Lower lobe of right lung (tissue), 2 donors: Measurements from ENCODE around the gene MLN. TPM values are rescaled to one million over a fixed set of nuclear protein-coding genes. Genes with fewer than 3 reads are reported as not detected.

Source experiments
- ATAC-seq, 2 donors: fragments of 200-7000 bp; cut with Tn5 transposase; one replicate each; pipeline ENCODE4 v1.9.1; 2020 to 2022; ENCODE audit warnings: mild to moderate bottlenecking in 2 of 2, moderate library complexity in 2 of 2
- DNase-seq: peaks from one replicate; pipeline ENCODE4 v3.0.0-alpha.2; 2020
- H3K27ac ChIP-seq: fragments of 200-600 bp; one replicate; pipeline ENCODE4 v1.8.0; 2022
- H3K27me3 ChIP-seq: fragments of 200-600 bp; one replicate; pipeline ENCODE4 v1.8.0; 2022; ENCODE audit warnings: low read depth
- H3K36me3 ChIP-seq: fragments of 200-600 bp; one replicate; pipeline ENCODE4 v1.8.0; 2022; ENCODE audit warnings: mild to moderate bottlenecking
- H3K4me1 ChIP-seq: fragments of 200-600 bp; one replicate; pipeline ENCODE4 v1.8.0; 2022
- H3K4me3 ChIP-seq: fragments of 200-600 bp; one replicate; pipeline ENCODE4 v1.8.0; 2022; ENCODE audit warnings: mild to moderate bottlenecking
- H3K9me3 ChIP-seq: fragments of 200-600 bp; one replicate; pipeline ENCODE4 v1.8.0; 2022
- CTCF ChIP-seq: fragments of 200-600 bp; IDR thresholded peaks from one replicate; pipeline ENCODE4 v1.8.0; 2022; ENCODE audit warnings: antibody characterized with exemption, mild to moderate bottlenecking
- intact Hi-C: fragments of 100-400 bp; cut with DNase I; formaldehyde crosslinking; loops from one replicate; pipeline ENCODE4 v1.11.0; 2022
- total RNA-seq: library from RNA; stranded (reverse); fragmentation: NEBNext Ultra II Directional; extraction: Animal tissue kit (Norgen Biotek cat#: 25700); gene quantifications from one replicate; pipeline ENCODE4 v1.2.1, GENCODE V29; 2021
- donor health status: DM: no; HTN: yes; CAD: no; lungs with severe emphysema.

MLN gene
- total RNA-seq, 1 donor from 2014 or later, result not detected

- intact Hi-C loops, result no loop called here
- Histone ChIP-seq H3K9me3 (no peaks in the 10 kb centered on the region), H3K27ac (no peak overlapping the region), H3K4me1 (peaks cover 33% of the 10 kb centered on the region), H3K36me3 (peaks cover 8% of the 10 kb centered on the region), H3K4me3 (no peak overlapping the region), H3K27me3 (no peaks in the 10 kb centered on the region)
- no peak for TF ChIP-seq CTCF
- DNase-seq, result no peak
- no peak for ATAC-seq
Observed at GRCh38 chr6:33790379-33790778, 13.4 kb downstream of the MLN start.

GRCh38 chr6:33789550-33789895, 14.3 kb downstream of the MLN start:
- Histone ChIP-seq H3K27ac (peak overlapping the region; percentile 97), H3K4me3 (peak overlapping the region; percentile 90), H3K9me3 (no peaks in the 10 kb centered on the region), H3K36me3 (peaks cover 17% of the 10 kb centered on the region), H3K4me1 (peaks cover 41% of the 10 kb centered on the region), H3K27me3 (no peaks in the 10 kb centered on the region)
- ATAC-seq, result no peak
- no peak for DNase-seq
- no peak for TF ChIP-seq CTCF
- intact Hi-C loops, result no loop called here

DNA sequence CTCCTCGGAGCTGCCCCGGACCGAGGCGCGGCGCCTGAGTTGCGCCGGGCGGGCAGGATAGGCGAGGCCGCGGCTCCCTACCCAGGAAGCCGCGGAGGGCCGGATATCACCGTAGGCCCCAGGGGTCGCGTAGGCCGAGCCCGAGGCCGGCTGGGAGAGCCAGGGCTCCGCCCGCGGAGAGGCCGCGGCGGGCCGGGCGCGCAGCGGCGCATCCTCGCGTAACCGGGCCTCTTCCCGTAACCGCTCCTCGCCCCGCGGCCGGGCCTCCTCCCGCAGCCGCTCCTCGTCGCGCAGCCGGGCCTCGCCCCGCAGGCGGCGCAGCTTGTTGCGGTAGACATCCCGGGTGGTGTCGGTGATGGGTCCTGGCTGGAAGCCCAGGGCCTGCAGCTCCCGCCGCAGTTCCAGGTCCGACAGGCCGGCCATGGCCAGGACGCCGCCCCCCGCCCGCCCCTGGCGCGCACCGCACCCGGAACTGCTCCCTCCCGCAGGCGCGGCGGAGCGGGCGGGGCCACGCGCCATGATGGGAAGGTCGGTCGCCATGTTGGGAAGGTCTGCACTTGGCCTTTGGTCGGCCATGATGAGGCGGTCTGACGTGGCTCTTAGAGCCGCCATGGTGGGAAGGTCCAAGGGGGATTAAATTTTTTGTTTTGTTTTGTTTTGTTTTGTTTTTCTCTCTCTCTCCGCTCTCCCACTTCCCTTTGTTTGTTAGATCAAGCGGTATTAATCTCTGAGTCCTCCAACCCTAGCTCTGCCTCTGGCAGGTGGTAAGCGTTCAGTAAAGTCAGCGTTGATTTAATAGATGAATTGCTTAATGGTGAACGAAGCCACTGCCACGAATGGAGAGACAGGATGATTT, 14.9 kb downstream of the MLN start, which contains the start of gene LEMD2:
Gene LEMD2 (minus strand): TSS at position 437 of the 856 bp plus-strand sequence. CDS start 14 bp downstream, at position 423.
- DNase-seq (peak; percentile 94), ATAC-seq (peak; percentile 98)
- peak within 1 kb of the TSS; percentile 97 for H3K27ac ChIP-seq
- no peaks in the 10 kb centered on the region for H3K27me3 ChIP-seq
- no peaks in the 10 kb centered on the region for H3K9me3 ChIP-seq
- intact Hi-C loops, result no loop called here
- H3K4me1 ChIP-seq, result peaks cover 45% of the 10 kb centered on the region
- peak within 1 kb of the TSS; percentile 90 for H3K4me3 ChIP-seq
- no peak for TF ChIP-seq CTCF
- peaks cover 23% of the 10 kb centered on the region for H3K36me3 ChIP-seq

- no peak for TF ChIP-seq CTCF
- H3K27ac ChIP-seq, result peak overlapping the region; percentile 97
- H3K36me3 ChIP-seq, result peaks cover 31% of the 10 kb centered on the region
- H3K4me1 ChIP-seq, result peaks cover 45% of the 10 kb centered on the region
- peak; percentile 85 for DNase-seq
- no peaks in the 10 kb centered on the region for H3K9me3 ChIP-seq
- H3K27me3 ChIP-seq, result no peaks in the 10 kb centered on the region
- intact Hi-C loops, result no loop called here
- peak; percentile 74 to 80 for ATAC-seq
- peak overlapping the region; percentile 90 for H3K4me3 ChIP-seq
Observed at GRCh38 chr6:33787954-33788693, 15.7 kb downstream of the MLN start.

DNA sequence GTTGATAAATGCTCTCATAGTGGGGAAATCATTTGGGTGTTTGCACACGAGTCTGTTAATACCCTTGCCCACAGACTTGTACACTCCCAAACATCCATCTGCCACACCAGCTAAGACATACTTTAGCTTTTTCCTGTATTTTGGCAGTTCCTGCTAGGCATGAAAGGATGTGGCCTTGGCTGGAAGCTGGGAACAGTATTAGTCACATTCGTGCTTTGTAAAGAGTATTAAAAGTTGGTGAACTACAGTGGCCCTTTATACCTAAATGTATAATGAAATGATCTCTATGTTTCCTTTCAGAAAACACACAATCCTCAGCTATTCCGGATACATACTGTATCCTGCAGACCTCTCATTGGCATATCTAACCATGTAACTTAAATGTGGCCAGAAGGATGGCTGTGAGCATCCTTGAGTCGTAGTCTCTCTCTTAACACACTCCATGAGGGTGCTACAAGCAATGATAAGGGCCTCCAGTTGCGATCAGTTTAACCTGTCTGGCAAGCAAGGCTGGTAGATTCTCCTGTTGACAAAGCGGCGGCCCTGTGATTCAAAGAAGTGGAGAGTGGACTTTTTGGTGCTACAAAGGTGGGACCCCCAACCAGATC, 16.4 kb downstream of the MLN start:
- H3K9me3 ChIP-seq, result no peaks in the 10 kb centered on the region
- peak overlapping the region; percentile 90 for H3K4me3 ChIP-seq
- no peak for DNase-seq
- no peak for ATAC-seq
- no peak for TF ChIP-seq CTCF
- intact Hi-C loops, result no loop called here
- peaks cover 37% of the 10 kb centered on the region for H3K36me3 ChIP-seq
- peaks cover 45% of the 10 kb centered on the region for H3K4me1 ChIP-seq
- H3K27me3 ChIP-seq, result no peaks in the 10 kb centered on the region
- peak overlapping the region; percentile 97 for H3K27ac ChIP-seq
